Glutamatergic neuron (in vitro differentiated cells): Measurements from ENCODE around the gene ACTR1A. TPM values are rescaled to one million over a fixed set of nuclear protein-coding genes. Genes with fewer than 3 reads are reported as not detected.
A peak's percentile ranks its signal among the peaks of the same experiment; 100 is the strongest.

Experiments
- DNase-seq: peaks from one replicate; pipeline ENCODE4 v3.0.0; 2022
- H3K27ac Mint-ChIP-seq: one replicate; pipeline ENCODE4 v1.8.0; 2020; ENCODE audit warnings: mild to moderate bottlenecking, mixed read lengths, inconsistent platforms; ENCODE audit not compliant: unreplicated experiment
- H3K27me3 Mint-ChIP-seq: one replicate; pipeline ENCODE4 v1.8.0; 2020; ENCODE audit warnings: mild to moderate bottlenecking, moderate library complexity, mixed read lengths, inconsistent platforms; ENCODE audit not compliant: unreplicated experiment
- H3K36me3 Mint-ChIP-seq: one replicate; pipeline ENCODE4 v1.8.0; 2020; ENCODE audit warnings: mild to moderate bottlenecking, mixed read lengths, inconsistent platforms; ENCODE audit not compliant: unreplicated experiment
- H3K4me1 Mint-ChIP-seq: one replicate; pipeline ENCODE4 v1.8.0; 2020; ENCODE audit warnings: mild to moderate bottlenecking, low read depth, mixed read lengths, inconsistent platforms; ENCODE audit not compliant: unreplicated experiment
- H3K4me3 Mint-ChIP-seq: one replicate; pipeline ENCODE4 v1.8.0; 2020; ENCODE audit warnings: mild to moderate bottlenecking, mixed read lengths, inconsistent platforms; ENCODE audit not compliant: unreplicated experiment
- H3K9me3 Mint-ChIP-seq: one replicate; pipeline ENCODE4 v1.8.0; 2020; ENCODE audit warnings: mild to moderate bottlenecking, moderate library complexity, mixed read lengths, inconsistent platforms; ENCODE audit not compliant: unreplicated experiment
- CTCF ChIP-seq: fragments of 200-600 bp; sonication (generic); IDR thresholded peaks from one replicate; pipeline ENCODE4 v1.5.0; 2021; ENCODE audit not compliant: partially characterized antibody, unreplicated experiment
- total RNA-seq: library from RNA; stranded (reverse); fragmentation: NEBNext Ultra II Directional; extraction: Animal tissue kit (Norgen Biotek cat#: 25700); gene quantifications from one replicate; pipeline ENCODE4 v1.2.1, GENCODE V29; 2021; ENCODE audit not compliant: unreplicated experiment

ACTR1A gene
- total RNA-seq, 1 donor from 2014 or later: 250 TPM

- no peaks in the 10 kb centered on the region for H3K36me3 Mint-ChIP-seq
- peak overlapping the region; percentile 1 for H3K27ac Mint-ChIP-seq
- peaks cover 8% of the 10 kb centered on the region for H3K27me3 Mint-ChIP-seq
- H3K4me3 Mint-ChIP-seq: no peak overlapping the region
- DNase-seq: no peak
- peaks cover 16% of the 10 kb centered on the region for H3K9me3 Mint-ChIP-seq
- TF ChIP-seq CTCF: no peak
- peaks cover 4% of the 10 kb centered on the region for H3K4me1 Mint-ChIP-seq
Measured at GRCh38 chr10:102475451-102476040, 27.0 kb downstream of the ACTR1A start.

- H3K36me3 Mint-ChIP-seq: no peaks in the 10 kb centered on the region
- peaks cover 2% of the 10 kb centered on the region for H3K4me1 Mint-ChIP-seq
- no peak overlapping the region for H3K27ac Mint-ChIP-seq
- H3K27me3 Mint-ChIP-seq: peaks cover 7% of the 10 kb centered on the region
- H3K9me3 Mint-ChIP-seq: peaks cover 8% of the 10 kb centered on the region
- no peak for TF ChIP-seq CTCF
- DNase-seq: no peak
- H3K4me3 Mint-ChIP-seq: no peak overlapping the region
Measured at GRCh38 chr10:102473445-102474331, 28.8 kb downstream of the ACTR1A start.

GRCh38 chr10:102470579-102471546, 31.6 kb downstream of the ACTR1A start:
- no peaks in the 10 kb centered on the region for H3K36me3 Mint-ChIP-seq
- H3K27me3 Mint-ChIP-seq: peaks cover 7% of the 10 kb centered on the region
- TF ChIP-seq CTCF: no peak
- H3K4me3 Mint-ChIP-seq: no peak overlapping the region
- H3K27ac Mint-ChIP-seq: no peak overlapping the region
- peaks cover 2% of the 10 kb centered on the region for H3K4me1 Mint-ChIP-seq
- peaks cover 2% of the 10 kb centered on the region for H3K9me3 Mint-ChIP-seq
- no peak for DNase-seq

- Mint-ChIP-seq H3K27ac (no peak overlapping the region), H3K36me3 (no peaks in the 10 kb centered on the region), H3K4me1 (peaks cover 3% of the 10 kb centered on the region), H3K9me3 (peaks cover 4% of the 10 kb centered on the region), H3K4me3 (no peak overlapping the region), H3K27me3 (peaks cover 1% of the 10 kb centered on the region)
- no peak for TF ChIP-seq CTCF
- DNase-seq: no peak
Measured at GRCh38 chr10:102468683-102469082, 33.8 kb downstream of the ACTR1A start.
